ENCODE measurements around the gene CFAP58. TPM values are rescaled to one million over a fixed set of nuclear protein-coding genes. Genes with fewer than 3 reads are reported as not detected.

Gene CFAP58
- total and polyA plus RNA-seq, 8 donors: 0.12 to 0.58 (median 0.20) TPM; not detected in 3

- no peaks in the 10 kb centered on the region for H3K4me1 ChIP-seq
- no peak overlapping the region for H3K4me3 ChIP-seq
- no peak for DNase-seq
- no peaks in the 10 kb centered on the region for H3K9me3 ChIP-seq
- TF ChIP-seq, protein P1, sequence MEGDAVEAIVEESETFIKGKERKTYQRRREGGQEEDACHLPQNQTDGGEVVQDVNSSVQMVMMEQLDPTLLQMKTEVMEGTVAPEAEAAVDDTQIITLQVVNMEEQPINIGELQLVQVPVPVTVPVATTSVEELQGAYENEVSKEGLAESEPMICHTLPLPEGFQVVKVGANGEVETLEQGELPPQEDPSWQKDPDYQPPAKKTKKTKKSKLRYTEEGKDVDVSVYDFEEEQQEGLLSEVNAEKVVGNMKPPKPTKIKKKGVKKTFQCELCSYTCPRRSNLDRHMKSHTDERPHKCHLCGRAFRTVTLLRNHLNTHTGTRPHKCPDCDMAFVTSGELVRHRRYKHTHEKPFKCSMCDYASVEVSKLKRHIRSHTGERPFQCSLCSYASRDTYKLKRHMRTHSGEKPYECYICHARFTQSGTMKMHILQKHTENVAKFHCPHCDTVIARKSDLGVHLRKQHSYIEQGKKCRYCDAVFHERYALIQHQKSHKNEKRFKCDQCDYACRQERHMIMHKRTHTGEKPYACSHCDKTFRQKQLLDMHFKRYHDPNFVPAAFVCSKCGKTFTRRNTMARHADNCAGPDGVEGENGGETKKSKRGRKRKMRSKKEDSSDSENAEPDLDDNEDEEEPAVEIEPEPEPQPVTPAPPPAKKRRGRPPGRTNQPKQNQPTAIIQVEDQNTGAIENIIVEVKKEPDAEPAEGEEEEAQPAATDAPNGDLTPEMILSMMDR (IDR thresholded peaks at IDR 0.05): no peak
- no peak for TF ChIP-seq POLR2A (IDR thresholded peaks at IDR 0.05)
- TF ChIP-seq EP300 (IDR thresholded peaks at IDR 0.05): no peak
- no peak for TF ChIP-seq POLR2AphosphoS5 (IDR thresholded peaks at IDR 0.05)
- H3K27ac ChIP-seq: no peak overlapping the region
- 82 to 87% (median 83%) methylated on average over 4 of the region's 4 CpGs for WGBS, 5 donors
- H3K36me3 ChIP-seq: no peaks in the 10 kb centered on the region
- no peaks in the 10 kb centered on the region for H3K27me3 ChIP-seq
- intact Hi-C loops (cut with DNase I; ENCODE audit: low total_unique reads): no loop called here
These were observed 26.7 kb downstream of the CFAP58 start for GRCh38 chr10:104380336-104380735.

DNA sequence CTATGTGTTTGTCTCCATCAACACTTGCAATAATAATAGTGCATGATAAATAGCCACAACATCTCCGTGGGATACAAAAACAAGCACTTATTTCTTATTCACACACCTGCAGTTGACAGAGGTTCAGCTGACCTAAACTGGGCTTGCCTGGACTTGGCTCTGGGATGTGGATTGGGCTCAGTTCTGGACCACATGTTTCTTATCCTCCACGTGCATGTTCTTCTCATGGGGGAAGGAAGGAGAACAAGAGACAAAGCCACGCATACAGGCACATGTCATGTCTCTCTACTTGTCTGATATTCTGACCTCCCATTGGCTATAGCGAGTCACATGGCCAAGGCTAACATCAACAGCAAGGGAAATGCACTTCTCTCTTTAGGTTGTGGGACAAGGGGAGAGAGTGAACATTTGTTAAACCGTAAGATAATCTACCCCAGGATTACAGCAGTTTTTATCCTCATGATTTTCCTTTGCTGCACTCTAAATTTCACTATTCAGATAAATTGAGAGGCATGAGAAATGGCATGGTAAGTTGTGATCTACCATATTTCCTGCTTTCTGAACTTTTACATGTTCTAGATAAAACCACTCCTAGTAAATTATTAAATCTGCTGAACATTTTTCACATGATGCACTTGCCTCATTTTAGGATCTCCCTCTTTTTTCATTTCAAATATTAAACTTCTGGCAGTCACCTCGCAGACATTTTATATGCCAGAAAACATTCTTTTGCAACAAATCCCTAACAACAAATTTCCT is 33.7 kb downstream of the CFAP58 start:
- Histone ChIP-seq H3K27ac (no peak overlapping the region), H3K27me3 (no peaks in the 10 kb centered on the region), H3K4me3 (no peak overlapping the region), H3K4me1 (peaks cover 0 to 9% (median 0%) of the 10 kb centered on the region in 4 donors), H3K36me3 (no peaks in the 10 kb centered on the region), H3K9me3 (no peaks in the 10 kb centered on the region)
- WGBS, 5 donors: 67 to 82% (median 76%) methylated on average over 6 of the region's 6 CpGs
- DNase-seq: no peak
- intact Hi-C loops (cut with DNase I; ENCODE audit: low total_unique reads): no loop called here
- TF ChIP-seq POLR2A (IDR thresholded peaks at IDR 0.05): no peak
- TF ChIP-seq EP300 (IDR thresholded peaks at IDR 0.05): no peak
- TF ChIP-seq POLR2AphosphoS5 (IDR thresholded peaks at IDR 0.05): no peak
- TF ChIP-seq, protein P1 (IDR thresholded peaks at IDR 0.05): no peak

GRCh38 chr10:104388830-104389229 is 35.2 kb downstream of the CFAP58 start:
- intact Hi-C loops (cut with DNase I; ENCODE audit: low total_unique reads): no loop called here
- Histone ChIP-seq H3K27me3 (no peaks in the 10 kb centered on the region), H3K4me3 (no peak overlapping the region), H3K36me3 (no peaks in the 10 kb centered on the region), H3K9me3 (no peaks in the 10 kb centered on the region), H3K27ac (no peak overlapping the region), H3K4me1 (peaks cover 0 to 9% (median 0%) of the 10 kb centered on the region in 4 donors)
- 66 to 76% (median 72%) methylated on average over 3 of the region's 3 CpGs for WGBS, 5 donors
- no peak for TF ChIP-seq POLR2A (IDR thresholded peaks at IDR 0.05)
- TF ChIP-seq EP300 (IDR thresholded peaks at IDR 0.05): no peak
- no peak for TF ChIP-seq POLR2AphosphoS5 (IDR thresholded peaks at IDR 0.05)
- TF ChIP-seq, protein P1 (IDR thresholded peaks at IDR 0.05): no peak
- no peak for DNase-seq

- no peaks in the 10 kb centered on the region for H3K36me3 ChIP-seq
- H3K27ac ChIP-seq: no peak overlapping the region
- intact Hi-C loops (cut with DNase I; ENCODE audit: low total_unique reads): no loop called here
- TF ChIP-seq POLR2A (IDR thresholded peaks at IDR 0.05) (no peak), POLR2AphosphoS5 (IDR thresholded peaks at IDR 0.05) (no peak), EP300 (IDR thresholded peaks at IDR 0.05) (no peak)
- TF ChIP-seq, protein P1 (IDR thresholded peaks at IDR 0.05): no peak
- DNase-seq: peak in 1 of 2 donors; percentile 78
- no peaks in the 10 kb centered on the region for H3K27me3 ChIP-seq
- 29 to 48% (median 34%) methylated on average over 8 of the region's 8 CpGs for WGBS, 5 donors
- H3K4me3 ChIP-seq: no peak overlapping the region
- H3K4me1 ChIP-seq: peaks cover 0 to 9% (median 0%) of the 10 kb centered on the region in 4 donors
- no peaks in the 10 kb centered on the region for H3K9me3 ChIP-seq
These were observed 37.7 kb downstream of the CFAP58 start for GRCh38 chr10:104391150-104391968.
